HG03565 (cell line): Measurements from ENCODE around the gene OR52M1.
"Not testable (repeated sequence)": the region's sequence is repeated elsewhere in the genome, so short reads cannot be mapped to it uniquely, and the experiment has no call there.

Experiments
- ATAC-seq: cut with Tn5 transposase; IDR thresholded peaks from one replicate; pipeline ENCODE4 v1.9.1; 2021; ENCODE audit warnings: mild to moderate bottlenecking, moderate library complexity; ENCODE audit not compliant: unreplicated experiment

Gene OR52M1, protein sequence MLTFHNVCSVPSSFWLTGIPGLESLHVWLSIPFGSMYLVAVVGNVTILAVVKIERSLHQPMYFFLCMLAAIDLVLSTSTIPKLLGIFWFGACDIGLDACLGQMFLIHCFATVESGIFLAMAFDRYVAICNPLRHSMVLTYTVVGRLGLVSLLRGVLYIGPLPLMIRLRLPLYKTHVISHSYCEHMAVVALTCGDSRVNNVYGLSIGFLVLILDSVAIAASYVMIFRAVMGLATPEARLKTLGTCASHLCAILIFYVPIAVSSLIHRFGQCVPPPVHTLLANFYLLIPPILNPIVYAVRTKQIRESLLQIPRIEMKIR

GRCh38 chr11:4544891-4545290, at the start of gene OR52M1:
TSS of gene OR52M1 (plus strand) at chr11:4545191. CDS start at chr11:4545191, 0 bp downstream.
- no peak for ATAC-seq

DNA sequence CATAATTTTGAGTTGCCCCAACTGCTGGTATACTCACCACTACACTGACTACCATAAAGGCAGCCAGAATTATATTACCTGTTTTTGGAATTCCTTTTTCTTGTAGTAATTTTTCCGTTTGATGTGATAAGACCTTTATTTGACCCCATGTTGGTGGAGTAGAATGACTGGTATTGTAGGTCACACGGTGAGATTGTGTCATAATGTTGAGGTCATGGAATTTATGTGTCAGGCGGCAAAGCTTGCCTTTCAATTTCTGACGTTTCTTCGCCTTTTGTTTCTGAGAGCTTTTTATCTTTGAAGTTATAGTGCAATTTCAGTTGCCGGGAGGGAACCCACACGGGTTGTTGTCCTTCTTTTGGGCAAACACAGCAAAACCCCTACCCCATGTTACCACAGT, 49.5 kb upstream of the OR52M1 start:
- no peak for ATAC-seq

DNA sequence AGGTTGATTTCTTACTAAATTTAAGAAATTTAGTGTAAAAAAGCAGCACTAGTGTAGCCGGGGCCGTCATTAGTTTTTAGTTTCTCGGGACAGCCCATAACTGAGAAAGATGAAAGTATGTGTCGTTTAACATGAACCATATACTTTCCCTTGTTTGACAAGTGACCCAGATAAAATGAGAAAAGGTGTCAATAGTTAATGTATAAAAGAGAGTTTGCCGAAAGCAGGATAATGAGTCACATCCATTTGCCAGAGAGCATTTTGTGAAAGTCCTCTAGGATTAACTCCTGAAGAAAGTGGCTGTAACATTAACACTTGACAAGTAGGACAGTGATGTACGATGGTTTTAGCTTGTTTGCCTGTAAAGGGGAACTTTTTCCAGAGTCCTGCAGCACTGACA, 49.0 kb upstream of the OR52M1 start:
- no peak for ATAC-seq

DNA sequence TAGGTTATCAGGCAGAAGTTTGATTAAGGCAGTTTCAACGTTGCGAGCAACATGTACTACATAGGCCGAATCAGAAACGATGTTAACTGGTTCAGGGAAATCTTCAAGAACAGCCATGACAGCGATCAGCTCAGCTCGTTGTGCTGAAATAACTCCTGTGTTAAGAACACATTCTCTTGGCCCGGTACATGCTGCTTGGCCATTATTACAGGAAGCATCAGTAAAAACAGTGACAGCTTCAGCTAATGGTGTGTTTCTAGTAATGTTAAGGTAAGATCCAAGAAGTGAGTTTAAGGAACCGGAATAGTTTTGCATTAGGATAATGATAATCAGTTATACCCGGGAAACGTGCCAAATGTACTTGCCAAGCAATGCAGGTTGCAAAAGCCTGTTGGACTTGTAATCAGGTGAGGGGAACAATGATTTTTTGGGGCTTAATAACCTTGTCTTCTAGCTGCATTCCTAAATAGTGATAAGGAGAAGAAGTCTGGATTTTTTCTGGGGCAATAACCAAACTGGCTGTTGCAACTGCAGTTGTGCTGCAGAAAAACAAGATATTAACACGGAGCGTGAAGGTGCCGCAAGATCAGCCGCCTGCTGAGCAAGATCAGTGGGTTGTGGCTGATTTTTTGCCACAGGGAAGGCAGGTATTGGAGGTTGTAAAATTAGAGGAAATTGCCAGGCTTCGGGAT, 48.3 kb upstream of the OR52M1 start:
- ATAC-seq, result no peak

- no peak for ATAC-seq
Observed at GRCh38 chr11:4508886-4509285, 36.1 kb upstream of the OR52M1 start.

DNA sequence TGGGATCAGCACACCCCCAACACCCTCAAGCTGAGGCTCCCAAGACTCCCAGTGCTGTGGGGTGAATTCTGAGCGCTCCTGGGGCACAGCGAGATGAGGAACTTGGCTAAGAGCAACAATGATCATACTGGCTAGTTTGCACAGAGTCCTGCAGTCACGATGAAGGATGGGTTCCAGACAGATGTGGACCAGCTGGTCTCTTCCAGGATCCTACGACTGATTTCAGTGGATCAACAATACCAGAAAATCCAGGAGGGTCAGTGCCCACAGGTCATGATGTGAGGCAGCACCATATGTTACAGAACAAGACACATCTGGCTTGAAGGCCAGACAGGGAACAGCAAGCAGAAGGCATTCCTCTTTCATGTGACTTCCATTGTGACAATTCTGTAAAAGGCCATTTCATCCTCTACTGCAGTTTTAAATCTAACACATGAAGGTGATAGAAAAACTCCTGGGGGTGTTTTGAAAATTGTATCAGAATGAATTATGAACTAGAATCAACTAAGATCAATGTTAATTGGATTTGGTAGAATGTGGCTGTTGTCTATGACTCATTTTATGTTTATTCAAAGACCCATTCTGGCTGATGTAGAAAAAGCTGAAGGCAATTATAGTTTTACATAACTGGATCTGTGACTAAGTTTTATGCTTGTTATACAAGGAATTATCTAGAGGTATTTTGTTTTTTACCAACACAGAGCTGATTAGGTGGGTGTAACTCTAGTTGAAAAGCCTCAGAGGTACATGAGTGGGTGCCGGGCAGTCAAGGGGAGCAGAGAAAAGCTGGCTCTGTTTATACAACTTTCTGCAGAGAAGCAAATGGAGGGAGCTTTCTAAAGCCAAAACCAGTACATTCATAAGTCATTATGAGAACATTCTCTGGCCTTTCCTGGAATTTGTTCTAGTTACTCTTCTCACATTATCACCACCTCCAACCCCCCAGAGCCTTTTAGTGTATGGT, 33.4 kb upstream of the OR52M1 start:
- no peak for ATAC-seq

GRCh38 chr11:4514196-4514595, 30.8 kb upstream of the OR52M1 start:
- no peak for ATAC-seq

GRCh38 chr11:4522339-4522738, 22.7 kb upstream of the OR52M1 start:
- ATAC-seq, result no peak

DNA sequence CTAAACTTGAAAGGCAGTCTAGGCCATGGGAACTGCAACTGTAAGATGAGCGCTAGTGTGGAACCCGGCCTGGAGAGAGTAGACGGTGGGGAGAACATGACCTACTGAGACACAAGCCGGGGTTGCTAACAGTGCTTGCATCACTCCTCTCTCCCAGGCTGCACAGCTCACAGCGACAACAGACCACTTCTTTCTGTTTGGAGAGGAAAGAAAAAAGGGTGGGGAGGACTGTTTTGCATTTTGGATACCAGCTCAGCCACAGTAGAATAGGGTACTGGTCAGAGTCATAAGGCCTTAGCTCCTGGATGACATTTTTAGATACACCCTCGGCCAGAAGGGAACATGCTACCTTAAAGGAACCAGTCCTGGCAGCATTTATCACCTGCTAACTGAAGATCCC, 22.2 kb upstream of the OR52M1 start:
- no peak for ATAC-seq

- no peak for ATAC-seq
Observed at GRCh38 chr11:4523666-4524065, 21.3 kb upstream of the OR52M1 start.

GRCh38 chr11:4527926-4528325, 17.1 kb upstream of the OR52M1 start:
- ATAC-seq, result no peak

DNA sequence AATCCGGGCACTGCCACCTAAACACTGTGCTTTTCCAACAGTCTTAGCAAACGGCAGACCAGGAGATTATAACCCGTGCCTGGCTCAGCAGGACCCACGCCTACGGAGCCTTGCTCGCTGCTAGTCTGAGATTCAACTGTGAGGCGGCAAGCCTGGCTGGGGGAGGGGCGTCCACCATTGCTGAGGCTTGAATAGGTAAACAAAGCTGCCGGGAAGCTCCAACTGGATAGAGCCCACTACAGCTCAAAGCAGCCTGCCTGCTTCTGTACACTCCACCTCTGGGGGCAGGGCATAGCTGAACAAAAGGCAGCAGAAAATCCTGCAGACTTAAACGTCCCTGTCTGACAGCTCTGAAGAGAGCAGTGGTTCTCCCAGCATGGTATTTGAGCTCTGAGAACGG, 13.3 kb upstream of the OR52M1 start:
- ATAC-seq, result not testable (repeated sequence)

GRCh38 chr11:4539603-4540219, 5.3 kb upstream of the OR52M1 start:
- ATAC-seq, result peak; percentile 61

DNA sequence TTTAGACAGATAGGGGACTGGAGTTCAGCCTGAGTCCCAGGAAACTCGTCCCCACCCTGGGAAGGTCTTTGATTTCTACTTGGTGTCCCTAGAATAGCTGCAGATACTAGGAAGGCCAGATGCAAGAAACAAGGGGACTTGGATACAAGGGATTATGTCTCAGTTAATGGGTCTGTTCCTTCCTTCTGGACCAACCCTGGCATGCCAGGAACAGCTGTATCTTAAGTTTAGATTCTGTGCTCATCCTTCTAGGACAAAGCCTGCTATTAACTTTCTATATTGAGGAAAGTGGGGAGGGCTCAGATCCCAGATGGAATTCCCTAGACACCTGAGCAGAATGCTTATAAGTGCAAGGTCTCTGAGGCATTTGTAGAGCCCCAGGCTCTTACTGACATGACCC, 3.9 kb upstream of the OR52M1 start:
- ATAC-seq, result no peak

DNA sequence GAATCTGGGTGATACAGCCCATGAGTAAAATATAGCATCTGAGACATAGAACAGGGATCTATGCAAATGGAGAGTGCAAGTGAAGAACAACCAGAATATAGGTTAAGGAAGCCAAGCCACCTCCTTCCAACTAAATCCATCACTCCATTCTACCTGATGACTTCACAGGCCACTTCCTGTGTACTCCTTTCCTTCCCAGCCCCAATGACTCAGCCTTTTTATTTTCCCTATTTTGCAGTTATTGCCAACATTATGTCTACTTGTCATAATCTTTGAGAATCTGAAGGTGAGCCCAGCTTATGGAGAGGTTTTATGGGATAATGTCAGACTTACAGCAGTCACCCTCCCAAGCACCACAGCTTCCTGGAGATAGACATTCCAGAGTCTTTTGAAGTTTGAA, 1.4 kb upstream of the OR52M1 start:
- no peak for ATAC-seq

GRCh38 chr11:4546878-4547277, 1.9 kb downstream of the OR52M1 start:
- no peak for ATAC-seq

GRCh38 chr11:4547416-4547815, 2.4 kb downstream of the OR52M1 start:
- ATAC-seq, result no peak

- ATAC-seq, result no peak
Observed at GRCh38 chr11:4551346-4551979, 6.5 kb downstream of the OR52M1 start.

DNA sequence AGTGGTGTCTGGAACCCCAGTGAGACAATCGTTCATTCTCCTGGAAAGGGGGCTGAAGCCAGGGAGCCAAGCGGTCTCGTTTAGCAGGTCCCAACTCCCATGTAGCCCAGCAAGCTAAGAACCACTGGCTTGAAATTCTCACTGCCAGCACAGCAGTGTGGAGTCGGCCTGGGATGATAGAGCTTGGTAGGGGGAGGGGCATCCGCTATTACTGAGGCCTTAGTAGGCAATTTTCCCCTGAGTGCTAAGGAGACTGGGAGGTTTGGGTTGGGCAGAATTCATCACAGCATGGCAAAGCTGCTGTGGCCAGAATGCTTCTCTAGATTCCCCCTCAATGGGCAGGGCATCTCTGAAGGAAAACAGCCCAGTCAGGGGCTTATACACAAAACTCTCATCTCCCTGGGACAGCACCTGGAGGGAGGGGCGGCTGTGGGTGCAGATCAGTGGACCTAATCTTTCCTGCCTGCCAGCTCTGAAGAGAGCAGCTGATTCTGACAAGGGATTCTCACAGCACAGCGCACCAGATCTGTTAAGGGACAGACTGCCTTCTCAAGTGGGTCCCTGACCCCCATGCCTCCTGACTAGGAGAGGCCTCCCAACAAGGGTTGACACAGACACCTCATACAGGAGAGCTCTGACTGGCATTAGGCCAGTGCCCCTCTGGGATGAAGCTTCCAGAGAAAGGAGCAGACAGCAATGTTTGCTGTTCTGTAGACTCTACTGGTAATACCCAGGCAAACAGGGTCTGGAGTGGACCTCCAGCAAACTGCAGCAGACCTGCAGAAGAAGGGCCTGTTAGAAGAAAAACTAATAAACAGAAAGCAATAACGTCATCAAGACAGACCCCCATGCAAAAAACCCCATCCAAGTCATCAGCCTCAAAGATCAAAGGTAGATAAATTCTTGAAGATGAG, 14.8 kb downstream of the OR52M1 start:
- ATAC-seq, result no peak
